A549 treated with Hydrocortisone at 1 μM for 4 hours (cell line): ENCODE results near the gene C2CD4D. TPM values are rescaled to one million over a fixed set of nuclear protein-coding genes. Genes with fewer than 3 reads are reported as not detected.

Source experiments
- total RNA-seq: library from RNA; stranded (reverse); fragments of 200-300 nt; extraction: Qiagen RNA extraction; gene quantifications from 5 replicates; pipeline ENCODE4 v1.2.3, GENCODE V29; 2022

Gene C2CD4D
- not detected in 5 replicates for total RNA-seq

DNA sequence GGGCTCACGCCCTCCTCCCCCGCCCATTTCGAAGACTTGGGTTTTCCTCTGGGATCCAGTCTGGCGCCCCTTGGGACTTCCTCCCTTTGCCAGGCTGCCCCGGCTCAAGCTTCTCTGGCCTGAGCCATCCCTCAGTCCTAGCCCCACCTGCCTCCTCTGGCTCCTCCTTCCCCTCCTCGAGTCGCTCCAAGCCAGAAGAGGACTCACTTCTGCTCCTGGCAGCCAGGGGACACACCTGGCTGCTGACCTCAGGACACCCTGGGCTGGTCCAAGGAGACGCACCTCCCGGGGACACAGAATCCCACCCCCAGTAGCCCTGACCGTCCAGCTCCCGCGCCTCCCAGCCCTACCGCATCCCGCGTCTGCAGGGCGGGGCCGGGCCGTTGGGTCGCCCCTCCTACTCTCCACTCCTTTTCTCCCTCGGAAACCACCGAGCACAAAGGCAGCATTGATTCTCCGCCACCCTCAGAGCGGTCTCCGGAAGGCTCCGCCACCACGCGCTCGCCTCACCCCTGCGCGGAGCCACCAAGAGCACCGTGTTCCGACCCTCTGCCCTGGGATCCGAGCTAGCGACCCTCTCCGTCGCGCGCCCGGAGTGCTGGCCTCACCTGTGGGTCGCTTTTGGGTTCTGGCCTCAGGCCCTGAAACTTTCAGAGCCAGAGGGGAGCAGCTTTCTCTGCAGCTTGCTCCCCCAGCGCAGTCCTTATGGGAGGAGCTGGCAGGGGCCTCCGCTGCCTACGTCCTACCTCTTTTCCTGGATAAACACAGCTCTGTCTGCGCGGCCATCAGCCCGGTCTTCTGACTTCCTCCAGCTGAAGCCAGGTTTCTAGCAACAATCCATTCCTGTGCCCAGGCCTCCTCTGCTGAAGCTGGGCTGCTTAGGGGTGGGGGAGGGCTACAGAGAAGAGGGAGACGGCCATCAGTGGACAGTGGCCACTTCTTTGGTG is at the start of gene C2CD4D:
Gene C2CD4D (minus strand): TSS at position 364 of the 947 bp plus-strand sequence. CDS start 831 bp downstream, outside the sequence.

DNA sequence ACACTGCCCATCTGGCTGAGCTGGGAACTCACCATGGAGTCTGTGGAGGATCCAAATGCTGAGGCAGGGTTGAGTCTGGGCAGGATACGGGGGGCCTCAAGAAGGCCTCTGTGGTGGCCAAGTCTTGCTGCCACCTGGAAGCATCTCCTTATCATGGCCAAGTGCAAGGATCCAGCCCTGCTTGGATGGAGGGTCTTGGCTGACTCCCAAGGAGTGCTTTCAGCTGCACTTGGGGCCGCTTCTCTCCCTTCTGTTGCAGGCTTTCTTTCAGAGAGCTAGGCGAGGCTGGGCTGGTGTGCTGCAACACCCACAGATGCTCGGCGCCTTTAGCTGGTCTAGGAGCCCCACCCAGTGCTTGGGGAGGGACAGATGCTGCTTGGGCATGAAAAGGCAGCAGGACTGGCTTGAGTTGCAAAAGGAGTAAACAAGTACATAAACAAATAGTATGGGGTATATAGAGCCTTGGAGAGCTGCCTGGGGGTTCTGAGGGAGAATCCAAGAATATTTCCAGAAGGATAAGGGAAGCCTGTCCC is 13.9 kb upstream of the C2CD4D start, which contains the start of gene THEM5:
Gene THEM5 (minus strand): TSS at position 302 of the 533 bp plus-strand sequence. CDS start 147 bp downstream, at position 155.

DNA sequence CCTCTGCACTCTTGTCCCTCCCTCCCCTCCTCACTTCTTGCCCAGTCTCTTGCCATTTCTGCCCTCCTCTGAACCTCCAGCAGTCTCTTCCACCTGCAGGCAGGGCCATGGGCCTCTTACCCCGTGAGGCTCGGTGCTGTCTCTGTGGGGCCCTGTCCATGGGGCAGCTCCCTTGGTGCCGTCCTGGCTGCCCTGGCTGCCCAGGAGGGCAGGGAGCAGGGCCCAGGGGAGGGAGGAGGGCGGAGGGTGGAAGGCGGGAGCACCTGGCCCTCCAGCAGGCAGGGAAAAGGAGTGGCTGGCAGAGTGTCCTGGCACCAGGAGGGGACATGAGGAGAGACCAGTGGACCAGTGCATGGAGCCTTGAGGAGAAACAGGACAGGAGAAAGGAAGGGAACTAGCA is 8.0 kb downstream of the C2CD4D start, which contains the start of gene RORC:
Gene RORC (minus strand): TSS at position 198 of the 400 bp plus-strand sequence. CDS start 38 bp downstream, at position 160.

GRCh38 chr1:151805066-151805820 is 34.4 kb downstream of the C2CD4D start, which contains the start of gene LINGO4:
Gene LINGO4 (minus strand): TSS chr1:151805419. CDS start chr1:151802704, 2,715 bp downstream.

DNA sequence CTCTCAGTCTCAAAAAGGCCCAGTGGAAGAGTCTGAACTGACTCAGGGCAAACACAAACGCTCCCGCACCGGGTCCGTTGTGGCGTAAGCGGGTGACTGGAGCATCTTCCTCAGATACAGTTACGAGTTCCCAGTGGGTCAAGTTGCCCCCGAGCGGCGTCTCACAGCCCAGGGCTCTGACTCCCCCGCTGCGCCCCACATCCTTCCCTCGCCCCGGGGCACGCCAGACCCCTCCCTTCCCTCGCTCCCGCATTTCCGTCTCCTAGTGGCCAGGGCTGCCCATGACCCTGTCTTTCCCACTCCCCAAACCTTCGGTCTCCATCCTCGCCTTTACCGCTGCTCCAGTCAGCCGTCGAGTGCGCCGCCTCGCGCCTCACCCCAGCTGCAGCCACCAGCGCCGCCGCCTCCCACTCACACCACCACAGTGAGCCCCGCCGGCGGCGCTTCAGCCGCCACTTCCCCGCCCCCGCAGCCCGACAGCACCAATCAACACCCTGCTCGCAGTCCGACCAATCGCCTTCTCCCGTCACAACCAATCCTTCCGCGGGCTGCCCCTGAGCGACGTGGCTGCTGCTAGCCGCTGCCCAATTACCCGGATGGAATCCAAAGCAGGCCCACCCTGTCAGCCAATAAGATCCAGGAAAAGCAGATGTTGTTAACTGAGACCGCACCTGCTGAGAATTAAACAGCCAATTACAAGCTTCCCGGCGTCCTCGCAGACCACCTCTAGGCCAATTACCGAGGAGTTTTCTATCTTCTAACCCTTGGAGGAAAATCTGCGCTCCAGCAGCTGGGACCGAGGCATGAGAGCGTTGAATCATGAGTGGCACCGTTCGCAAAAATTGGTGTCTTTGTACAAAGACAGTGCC is 49.3 kb downstream of the C2CD4D start, which contains the start of gene TDRKH:
Gene TDRKH (minus strand): TSS at position 430 of the 869 bp plus-strand sequence. CDS start 7,478 bp downstream, outside the sequence.

Other genes starting within 250 kb of the C2CD4D start
- 7.3 to 13.8 TPM (median 7.8 TPM) in 5 replicates for gene SNX27, start 227.8 kb downstream of the C2CD4D start, total RNA-seq
- gene CELF3, start 123.0 kb downstream of the C2CD4D start, total RNA-seq = not detected in 5 replicates
- 0.41 TPM in 1 of 5 replicates, not detected in the others for gene RIIAD1, start 118.3 kb downstream of the C2CD4D start, total RNA-seq
- gene MRPL9, start 76.3 kb downstream of the C2CD4D start, total RNA-seq = 68.3 to 87.8 TPM (median 85.6 TPM) in 5 replicates
- 5.5 to 7.3 TPM (median 5.8 TPM) in 5 replicates for gene TDRKH, start 49.3 kb downstream of the C2CD4D start, total RNA-seq
- gene LINGO4, start 34.4 kb downstream of the C2CD4D start, total RNA-seq = not detected in 5 replicates
- 0.05 to 0.13 TPM (median 0.08 TPM) in 4 of 5 replicates, not detected in the other for gene RORC, start 8.0 kb downstream of the C2CD4D start, total RNA-seq
- gene THEM5, start 13.9 kb upstream of the C2CD4D start, total RNA-seq = not detected in 5 replicates
- gene THEM4, start 69.7 kb upstream of the C2CD4D start, total RNA-seq = 13.0 to 14.7 TPM (median 13.2 TPM) in 5 replicates
- gene S100A10, start 154.0 kb upstream of the C2CD4D start, total RNA-seq = 1,665 to 2,678 TPM (median 2,486 TPM) in 5 replicates
- 1,506 to 1,968 TPM (median 1,956 TPM) in 5 replicates for gene S100A11, start 197.2 kb upstream of the C2CD4D start, total RNA-seq
- gene TCHHL1, start 249.2 kb upstream of the C2CD4D start, total RNA-seq = not detected in 5 replicates